Endothelial cell of umbilical vein (primary cell): ENCODE data around the gene TUNAR. TPM values are rescaled to one million over a fixed set of nuclear protein-coding genes. Genes with fewer than 3 reads are reported as not detected.

Experiments used
- BruUV-seq: library from RNA; stranded (reverse); fragments of 400-500 nt; replicated peaks from 2 replicates; lab custom pipeline; 2021; lab: Mats Ljungman, UMichigan
- CTCF ChIA-PET: fragments of 300-600, 350-600 bp; sonication (Branson Sonifier 250); formaldehyde crosslinking; loops from one replicate; lab custom pipeline; 2021; ENCODE audit warnings: antibody characterized with exemption, inconsistent platforms; lab: Charles Lee
- POLR2A ChIA-PET: fragments of 300-600, 350-600 bp; sonication (Branson Sonifier 250); formaldehyde crosslinking; loops from one replicate; lab custom pipeline; 2021; ENCODE audit warnings: antibody characterized with exemption, inconsistent platforms; lab: Charles Lee
- DNase-seq: peaks from one replicate; pipeline ENCODE4 v3.0.0-alpha.2; 2011; ENCODE audit warnings: low read depth, low spot score
- FAIRE-seq: peaks from 2 replicates; lab custom pipeline; 2011; peaks lifted over from hg19 to GRCh38; lab: Jason Lieb, UNC
- H2AFZ ChIP-seq: 2 replicates; pipeline ENCODE4 v1.6.0; 2012; ENCODE audit warnings: low read depth, low read length, control low read depth, inconsistent platforms
- H3K27ac ChIP-seq: 2 replicates; pipeline ENCODE4 v1.5.1; 2011; ENCODE audit warnings: low read depth, mild to moderate bottlenecking, control low read depth, low read length, moderate library complexity; ENCODE audit not compliant: insufficient read depth
- H3K27me3 ChIP-seq, 2 experiments: 2 replicates each; pipeline versions ENCODE4 v1.6.0 to v1.6.1; 2011; ENCODE audit warnings: low read length in 2 of 2, mixed read lengths in 1 of 2; ENCODE audit not compliant: control insufficient read depth in 2 of 2, insufficient read depth in 2 of 2
- H3K36me3 ChIP-seq, 2 experiments: 2 replicates in 1 of 2; 3 replicates in 1 of 2; pipeline ENCODE4 v1.5.1; 2011; ENCODE audit warnings: low read length in 2 of 2, mild to moderate bottlenecking in 1 of 2, moderate library complexity in 1 of 2; ENCODE audit not compliant: control insufficient read depth in 2 of 2, insufficient read depth in 2 of 2; ENCODE audit errors: extremely low read depth in 1 of 2
- H3K4me1 ChIP-seq: 3 replicates; pipeline ENCODE4 v1.5.1; 2011; ENCODE audit warnings: mild to moderate bottlenecking, low read length; ENCODE audit not compliant: control insufficient read depth, insufficient read depth; ENCODE audit errors: extremely low read depth
- H3K4me2 ChIP-seq: 2 replicates; pipeline ENCODE4 v1.6.1; 2011; ENCODE audit warnings: low read length, control low read depth, mixed read lengths; ENCODE audit not compliant: insufficient read depth
- H3K4me3 ChIP-seq, 3 experiments: fragments of 200-600 bp in 1 of 3; sonication (generic), shearing (Covaris generic) in 1 of 3; replicated peaks in 1 of 3; 2 replicates each; pipeline ENCODE4 v1.5.1; 2011 to 2016; ENCODE audit warnings: control low read depth in 3 of 3, low read length in 3 of 3, mild to moderate bottlenecking in 2 of 3, inconsistent platforms in 1 of 3, low read depth in 1 of 3, moderate library complexity in 1 of 3; ENCODE audit not compliant: insufficient read depth in 1 of 3
- H3K79me2 ChIP-seq: 2 replicates; pipeline ENCODE4 v1.6.0; 2012; ENCODE audit warnings: low read length, inconsistent platforms; ENCODE audit not compliant: control insufficient read depth, insufficient read depth
- H3K9ac ChIP-seq: replicated peaks from 2 replicates; pipeline ENCODE3; 2011; ENCODE audit warnings: low read length, control low read depth; ENCODE audit not compliant: insufficient read depth; ENCODE audit errors: extremely low read depth
- H3K9me1 ChIP-seq: replicated peaks from 3 replicates; pipeline ENCODE4 v1.6.0; 2011; ENCODE audit warnings: mild to moderate bottlenecking, low read length; ENCODE audit not compliant: control insufficient read depth, insufficient read depth; ENCODE audit errors: extremely low read depth
- H3K9me3 ChIP-seq: replicated peaks from 2 replicates; pipeline ENCODE4 v1.5.1; 2012; ENCODE audit warnings: low read length, inconsistent platforms; ENCODE audit not compliant: control insufficient read depth, insufficient read depth
- H4K20me1 ChIP-seq: replicated peaks from 2 replicates; pipeline ENCODE3; 2011; ENCODE audit warnings: mild to moderate bottlenecking, low read length; ENCODE audit not compliant: control insufficient read depth, insufficient read depth; ENCODE audit errors: extremely low read depth
- EZH2 ChIP-seq: IDR thresholded peaks from 2 replicates; pipeline ENCODE4 v1.6.1; 2012; ENCODE audit warnings: borderline replicate concordance, low read depth, mild to moderate bottlenecking, moderate library complexity, low read length, inconsistent platforms; ENCODE audit not compliant: severe bottlenecking
- FOS ChIP-seq: IDR thresholded peaks from 2 replicates; pipeline ENCODE4 v1.6.1; 2011; ENCODE audit warnings: mild to moderate bottlenecking, low read length, moderate library complexity, borderline replicate concordance; ENCODE audit not compliant: insufficient read depth
- GATA2 ChIP-seq: IDR thresholded peaks from 2 replicates; pipeline ENCODE4 v1.7.0; 2011; ENCODE audit warnings: low read depth, mild to moderate bottlenecking, moderate library complexity, mixed read lengths, low read length; ENCODE audit not compliant: insufficient read length, insufficient read depth
- JUN ChIP-seq: IDR thresholded peaks from 2 replicates; pipeline ENCODE4 v1.6.1; 2011; ENCODE audit warnings: borderline replicate concordance, low read depth; ENCODE audit not compliant: insufficient read length, insufficient read depth
- MYC ChIP-seq: IDR thresholded peaks from one replicate; pipeline ENCODE4 v1.6.1; 2011; ENCODE audit warnings: mild to moderate bottlenecking, low read depth, low read length
- POLR2A ChIP-seq: IDR thresholded peaks from 2 replicates; pipeline ENCODE4 v1.6.1; 2012; ENCODE audit warnings: low read depth, mild to moderate bottlenecking, control low read depth, low read length
- POLR2AphosphoS5 ChIP-seq: IDR thresholded peaks from 2 replicates; pipeline ENCODE4 v1.6.1; 2012; ENCODE audit warnings: low read depth, mild to moderate bottlenecking, control low read depth, low read length, moderate library complexity; ENCODE audit not compliant: insufficient read depth
- dilution Hi-C: fragments of 300-500 bp; cut with MboI; formaldehyde crosslinking; loops from one replicate; pipeline ENCODE4 v1.15.0; 2019; ENCODE audit warnings: low sequenced_read_pairs; ENCODE audit not compliant: extremely low pct_ligation_motif_present
- intact Hi-C: fragments of 100-400 bp; cut with micrococcal nuclease; formaldehyde crosslinking; loops from one replicate; pipeline ENCODE4 v1.10.0; 2022
- polyA plus RNA-seq, 4 experiments: library from polyadenylated mRNA; depleted of rRNA in 3 of 4; stranded (reverse) in 3 of 4; unstranded in 1 of 4; fragments of >200 nt; gene quantifications; 2 replicates each; pipeline versions ENCODE4 v1.2.1 to v1.2.3, GENCODE V29; 2011 to 2012; ENCODE audit warnings: missing spikeins in 1 of 4
- total RNA-seq: library from RNA; stranded (reverse); gene quantifications from 2 replicates; pipeline ENCODE4 v1.2.3, GENCODE V29; 2021
- TF ChIP-seq, protein P1 (sequence below): IDR thresholded peaks from 2 replicates; pipeline ENCODE4 v1.6.1; 2011; ENCODE audit not compliant: insufficient read depth, insufficient read length
- TF ChIP-seq, protein P2 (sequence below), 2 donors: IDR thresholded peaks; 1 replicate in 1 of 2; 2 replicates in 1 of 2; pipeline ENCODE4 v1.5.1; 2011; ENCODE audit warnings: low read length in 2 of 2, mild to moderate bottlenecking in 2 of 2, moderate library complexity in 2 of 2, control low read depth in 1 of 2, inconsistent platforms in 1 of 2, low read depth in 1 of 2; ENCODE audit not compliant: insufficient read depth in 1 of 2; ENCODE audit errors: extremely low read depth in 1 of 2

The TUNAR gene
- total and polyA plus RNA-seq, 2 donors (not counting 3 experiments of a cell fraction or from before 2014, with no cell fraction given): not detected

DNA sequence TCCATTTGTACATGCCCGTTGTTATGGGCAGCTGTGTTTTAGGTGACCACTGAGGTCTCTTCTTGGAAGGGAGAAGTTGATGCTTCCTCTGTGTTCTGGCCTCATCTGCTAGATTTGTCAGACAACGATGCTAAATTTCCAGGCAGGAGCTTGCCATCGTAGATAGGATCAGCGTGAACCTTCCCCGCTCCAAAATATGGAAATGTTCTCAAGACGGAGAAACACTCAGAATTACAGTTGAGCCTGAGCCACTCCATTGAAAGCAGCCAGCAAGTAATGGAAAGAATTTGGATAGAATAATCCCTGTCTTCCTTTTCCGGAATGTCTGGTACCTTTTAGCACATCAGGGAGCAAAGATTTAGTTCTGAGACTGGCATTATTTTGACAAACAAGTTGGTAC, 34.8 kb downstream of the TUNAR start:
- dilution Hi-C loops: no loop called here
- no TSS peak for BruUV-seq

More for the DNA sequence above, 34.8 kb downstream of the TUNAR start:
- no peak overlapping the region for H3K4me2 ChIP-seq
- no peak overlapping the region for H3K4me3 ChIP-seq
- H3K27ac ChIP-seq: no peak overlapping the region
- TF ChIP-seq POLR2AphosphoS5: no peak
- no peak for TF ChIP-seq POLR2A
- no peak for TF ChIP-seq MYC
- no peak for TF ChIP-seq GATA2
- no peak for TF ChIP-seq FOS
- TF ChIP-seq, protein P1, sequence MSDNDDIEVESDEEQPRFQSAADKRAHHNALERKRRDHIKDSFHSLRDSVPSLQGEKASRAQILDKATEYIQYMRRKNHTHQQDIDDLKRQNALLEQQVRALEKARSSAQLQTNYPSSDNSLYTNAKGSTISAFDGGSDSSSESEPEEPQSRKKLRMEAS: no peak
- no peak for TF ChIP-seq JUN
- TF ChIP-seq, protein P2, sequence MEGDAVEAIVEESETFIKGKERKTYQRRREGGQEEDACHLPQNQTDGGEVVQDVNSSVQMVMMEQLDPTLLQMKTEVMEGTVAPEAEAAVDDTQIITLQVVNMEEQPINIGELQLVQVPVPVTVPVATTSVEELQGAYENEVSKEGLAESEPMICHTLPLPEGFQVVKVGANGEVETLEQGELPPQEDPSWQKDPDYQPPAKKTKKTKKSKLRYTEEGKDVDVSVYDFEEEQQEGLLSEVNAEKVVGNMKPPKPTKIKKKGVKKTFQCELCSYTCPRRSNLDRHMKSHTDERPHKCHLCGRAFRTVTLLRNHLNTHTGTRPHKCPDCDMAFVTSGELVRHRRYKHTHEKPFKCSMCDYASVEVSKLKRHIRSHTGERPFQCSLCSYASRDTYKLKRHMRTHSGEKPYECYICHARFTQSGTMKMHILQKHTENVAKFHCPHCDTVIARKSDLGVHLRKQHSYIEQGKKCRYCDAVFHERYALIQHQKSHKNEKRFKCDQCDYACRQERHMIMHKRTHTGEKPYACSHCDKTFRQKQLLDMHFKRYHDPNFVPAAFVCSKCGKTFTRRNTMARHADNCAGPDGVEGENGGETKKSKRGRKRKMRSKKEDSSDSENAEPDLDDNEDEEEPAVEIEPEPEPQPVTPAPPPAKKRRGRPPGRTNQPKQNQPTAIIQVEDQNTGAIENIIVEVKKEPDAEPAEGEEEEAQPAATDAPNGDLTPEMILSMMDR (IDR thresholded peaks at IDR 0.05; ENCODE audit: extremely low read depth in 1 of 2, insufficient read depth in 1 of 2, low read depth in 1 of 2, low read length in 2 of 2): no peak
- TF ChIP-seq EZH2: no peak
- H3K9me3 ChIP-seq: no peaks in the 10 kb centered on the region
- FAIRE-seq (no peak), DNase-seq (no peak)
- no peaks in the 10 kb centered on the region for H3K79me2 ChIP-seq
- no peaks in the 10 kb centered on the region for H3K36me3 ChIP-seq
- H4K20me1 ChIP-seq: no peaks in the 10 kb centered on the region
- H3K27me3 ChIP-seq: no peaks in the 10 kb centered on the region
- H2AFZ ChIP-seq: no peak overlapping the region
- ChIA-PET CTCF (no interaction called here), POLR2A (no interaction called here)
- no peaks in the 10 kb centered on the region for H3K9me1 ChIP-seq
- no peak overlapping the region for H3K9ac ChIP-seq
- H3K4me1 ChIP-seq: no peaks in the 10 kb centered on the region
- intact Hi-C loops: no loop called here
